Measurements from ENCODE around the gene STAC2. TPM values are rescaled to one million over a fixed set of nuclear protein-coding genes. Genes with fewer than 3 reads are reported as not detected.

STAC2 gene
- total and polyA plus RNA-seq, 2 of the 13 experiments (the other 11 are each of a cell fraction or from before 2014, with no cell fraction given), result not detected

DNA sequence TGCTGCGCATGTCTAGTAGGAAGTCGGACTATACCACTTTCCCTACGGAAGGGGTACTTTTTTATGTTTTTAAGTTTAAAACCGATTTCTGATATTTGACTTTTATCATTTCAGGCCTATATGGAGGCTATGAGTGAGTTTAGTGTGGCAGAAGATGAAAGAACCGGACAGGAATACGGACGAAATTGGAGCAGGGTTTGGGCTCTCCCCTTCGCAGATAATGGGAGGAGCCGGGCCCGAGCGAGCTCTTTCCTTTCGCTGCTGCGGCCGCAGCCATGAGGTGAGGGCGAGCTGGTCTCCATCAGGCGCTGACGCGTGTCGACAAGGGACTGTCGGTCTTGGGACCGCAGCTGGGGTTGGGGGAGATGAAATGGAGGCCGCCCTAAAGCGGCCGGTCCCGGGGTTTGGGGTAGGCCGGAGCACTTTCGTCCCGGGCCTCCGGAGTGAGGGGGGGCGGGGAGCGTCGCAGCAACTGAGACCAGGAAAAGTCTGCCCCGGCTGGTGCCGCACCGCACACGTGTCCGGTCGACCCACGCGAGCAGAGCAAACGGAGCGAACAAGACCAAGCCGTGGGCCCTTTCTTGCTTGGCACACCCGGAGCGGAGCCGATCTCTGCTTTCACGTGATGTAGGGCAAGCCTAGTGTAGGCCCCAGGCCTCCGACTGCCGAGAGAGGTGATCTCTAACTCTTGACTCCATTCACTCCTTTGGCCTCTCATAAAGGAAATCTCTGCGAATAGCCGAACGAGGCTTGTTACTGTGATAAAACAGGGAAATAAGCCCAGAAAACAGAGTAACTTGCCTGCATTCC is 25.5 kb downstream of the STAC2 start, which contains the start of gene RPL19 (continued):
- TF ChIP-seq BCL3 (CRISPR knock-in tag; IDR thresholded peaks at IDR 0.05), result peak; percentile 48; the same call in 1 of the 2 replicates
- TF ChIP-seq POLR2A (IDR thresholded peaks at IDR 0.05; ENCODE audit: insufficient read depth in 1 of 2, low read depth in 2 of 2, low read length in 2 of 2), result peak; percentile 97
- peak; percentile 88 for TF ChIP-seq KLF6 (CRISPR knock-in tag; IDR thresholded peaks at IDR 0.05)
- TF ChIP-seq TFDP2 (CRISPR knock-in tag; IDR thresholded peaks at IDR 0.05), result no peak
- TF ChIP-seq ELF1 (CRISPR knock-in tag; IDR thresholded peaks at IDR 0.05), result peak; percentile 53; the same call in 1 of the 2 replicates
- TF ChIP-seq ZFP36L2 (CRISPR knock-in tag; IDR thresholded peaks at IDR 0.05), result peak; percentile 40; the same call in 1 of the 2 replicates
- peak; percentile 93 for TF ChIP-seq ZNF451 (CRISPR knock-in tag; IDR thresholded peaks at IDR 0.05)
- TF ChIP-seq FOXA1 (IDR thresholded peaks at IDR 0.05), result no peak
- TF ChIP-seq FOXA1 (CRISPR knock-in tag; IDR thresholded peaks at IDR 0.05), result peak; percentile 8; the same call in 1 of the 2 replicates
- TF ChIP-seq, protein P1, sequence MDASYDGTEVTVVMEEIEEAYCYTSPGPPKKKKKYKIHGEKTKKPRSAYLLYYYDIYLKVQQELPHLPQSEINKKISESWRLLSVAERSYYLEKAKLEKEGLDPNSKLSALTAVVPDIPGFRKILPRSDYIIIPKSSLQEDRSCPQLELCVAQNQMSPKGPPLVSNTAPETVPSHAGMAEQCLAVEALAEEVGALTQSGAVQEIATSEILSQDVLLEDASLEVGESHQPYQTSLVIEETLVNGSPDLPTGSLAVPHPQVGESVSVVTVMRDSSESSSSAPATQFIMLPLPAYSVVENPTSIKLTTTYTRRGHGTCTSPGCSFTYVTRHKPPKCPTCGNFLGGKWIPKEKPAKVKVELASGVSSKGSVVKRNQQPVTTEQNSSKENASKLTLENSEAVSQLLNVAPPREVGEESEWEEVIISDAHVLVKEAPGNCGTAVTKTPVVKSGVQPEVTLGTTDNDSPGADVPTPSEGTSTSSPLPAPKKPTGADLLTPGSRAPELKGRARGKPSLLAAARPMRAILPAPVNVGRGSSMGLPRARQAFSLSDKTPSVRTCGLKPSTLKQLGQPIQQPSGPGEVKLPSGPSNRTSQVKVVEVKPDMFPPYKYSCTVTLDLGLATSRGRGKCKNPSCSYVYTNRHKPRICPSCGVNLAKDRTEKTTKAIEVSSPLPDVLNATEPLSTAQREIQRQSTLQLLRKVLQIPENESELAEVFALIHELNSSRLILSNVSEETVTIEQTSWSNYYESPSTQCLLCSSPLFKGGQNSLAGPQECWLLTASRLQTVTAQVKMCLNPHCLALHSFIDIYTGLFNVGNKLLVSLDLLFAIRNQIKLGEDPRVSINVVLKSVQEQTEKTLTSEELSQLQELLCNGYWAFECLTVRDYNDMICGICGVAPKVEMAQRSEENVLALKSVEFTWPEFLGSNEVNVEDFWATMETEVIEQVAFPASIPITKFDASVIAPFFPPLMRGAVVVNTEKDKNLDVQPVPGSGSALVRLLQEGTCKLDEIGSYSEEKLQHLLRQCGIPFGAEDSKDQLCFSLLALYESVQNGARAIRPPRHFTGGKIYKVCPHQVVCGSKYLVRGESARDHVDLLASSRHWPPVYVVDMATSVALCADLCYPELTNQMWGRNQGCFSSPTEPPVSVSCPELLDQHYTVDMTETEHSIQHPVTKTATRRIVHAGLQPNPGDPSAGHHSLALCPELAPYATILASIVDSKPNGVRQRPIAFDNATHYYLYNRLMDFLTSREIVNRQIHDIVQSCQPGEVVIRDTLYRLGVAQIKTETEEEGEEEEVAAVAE (CRISPR knock-in tag; IDR thresholded peaks at IDR 0.05; ENCODE audit: borderline replicate concordance), result peak; percentile 71
- peak; percentile 17; the same call in 1 of the 2 replicates for TF ChIP-seq HOXD1 (CRISPR knock-in tag; IDR thresholded peaks at IDR 0.05)
- TF ChIP-seq, protein P2, sequence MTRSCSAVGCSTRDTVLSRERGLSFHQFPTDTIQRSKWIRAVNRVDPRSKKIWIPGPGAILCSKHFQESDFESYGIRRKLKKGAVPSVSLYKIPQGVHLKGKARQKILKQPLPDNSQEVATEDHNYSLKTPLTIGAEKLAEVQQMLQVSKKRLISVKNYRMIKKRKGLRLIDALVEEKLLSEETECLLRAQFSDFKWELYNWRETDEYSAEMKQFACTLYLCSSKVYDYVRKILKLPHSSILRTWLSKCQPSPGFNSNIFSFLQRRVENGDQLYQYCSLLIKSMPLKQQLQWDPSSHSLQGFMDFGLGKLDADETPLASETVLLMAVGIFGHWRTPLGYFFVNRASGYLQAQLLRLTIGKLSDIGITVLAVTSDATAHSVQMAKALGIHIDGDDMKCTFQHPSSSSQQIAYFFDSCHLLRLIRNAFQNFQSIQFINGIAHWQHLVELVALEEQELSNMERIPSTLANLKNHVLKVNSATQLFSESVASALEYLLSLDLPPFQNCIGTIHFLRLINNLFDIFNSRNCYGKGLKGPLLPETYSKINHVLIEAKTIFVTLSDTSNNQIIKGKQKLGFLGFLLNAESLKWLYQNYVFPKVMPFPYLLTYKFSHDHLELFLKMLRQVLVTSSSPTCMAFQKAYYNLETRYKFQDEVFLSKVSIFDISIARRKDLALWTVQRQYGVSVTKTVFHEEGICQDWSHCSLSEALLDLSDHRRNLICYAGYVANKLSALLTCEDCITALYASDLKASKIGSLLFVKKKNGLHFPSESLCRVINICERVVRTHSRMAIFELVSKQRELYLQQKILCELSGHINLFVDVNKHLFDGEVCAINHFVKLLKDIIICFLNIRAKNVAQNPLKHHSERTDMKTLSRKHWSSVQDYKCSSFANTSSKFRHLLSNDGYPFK (CRISPR knock-in tag; IDR thresholded peaks at IDR 0.05; ENCODE audit: borderline replicate concordance), result peak; percentile 84; the same call in 1 of the 2 replicates
- no peak for TF ChIP-seq USF2 (IDR thresholded peaks at IDR 0.05; ENCODE audit: low read depth, low read length)
- TF ChIP-seq USF2 (CRISPR knock-in tag; IDR thresholded peaks at IDR 0.05; ENCODE audit: borderline replicate concordance), result peak; percentile 79; the same call in 1 of the 2 replicates
- no peak for TF ChIP-seq HHEX (CRISPR knock-in tag; IDR thresholded peaks at IDR 0.05)
- TF ChIP-seq ATF4 (CRISPR knock-in tag; IDR thresholded peaks at IDR 0.05), result no peak
